ENCODE data around the gene NAPG. TPM values are rescaled to one million over a fixed set of nuclear protein-coding genes. Genes with fewer than 3 reads are reported as not detected.

Gene NAPG
- 10 to 100 TPM; 35.3 to 42.9 TPM for total RNA-seq
- 28.0 TPM for polyA plus RNA-seq (2013, experiment 1 of 2)
- 29.6 TPM for polyA plus RNA-seq (2013, experiment 2 of 2)
- long read RNA-seq, experiment 1, partial matches to known transcripts, result 6 of 15 reads
- long read RNA-seq, experiment 1, other reads (novel, unspliced or antisense), result 9 of 15 reads
- long read RNA-seq, experiment 2, partial matches to known transcripts, result 6 of 12 reads
- long read RNA-seq, experiment 2, other reads (novel, unspliced or antisense), result 4 of 12 reads
- long read RNA-seq, experiment 3, transcript NAPG-203 (8 exons, 1,516 nt), result major isoform, 6 of 24 reads
- long read RNA-seq, experiment 3, partial matches to known transcripts, result 3 of 24 reads
- long read RNA-seq, experiment 3, other reads (novel, unspliced or antisense), result 14 of 24 reads
- long read RNA-seq, experiment 4, partial matches to known transcripts, result 2 of 6 reads
- long read RNA-seq, experiment 4, other reads (novel, unspliced or antisense), result 1 of 6 reads

GRCh38 chr18:10525697-10526560, at the start of gene NAPG:
NAPG (plus strand) TSS chr18:10526027; CDS start chr18:10526103, 76 bp downstream.
- Histone ChIP-seq H3K36me3 (ENCODE audit: control insufficient read depth, insufficient read depth, low read length) (no peaks in the 10 kb centered on the region), H3K27me3 (ENCODE audit: control insufficient read depth, insufficient read depth, low read length, poor library complexity, severe bottlenecking) (no peaks in the 10 kb centered on the region), H3K9ac (ENCODE audit: extremely low read depth, low read length, poor library complexity, severe bottlenecking) (peak within 1 kb of the TSS; percentile 56), H3K27ac (ENCODE audit: low read depth, low read length) (peak within 1 kb of the TSS; percentile 74), H3K4me3 (ENCODE audit: low read length) (peak within 1 kb of the TSS; percentile 96), H3K9me3 (ENCODE audit: control insufficient read depth, low read length) (no peaks in the 10 kb centered on the region), H3K4me1 (ENCODE audit: control insufficient read depth, insufficient read depth, low read length) (no peaks in the 10 kb centered on the region)
- H3K36me3 Mint-ChIP-seq (ENCODE audit: low read depth), result peaks cover 3% of the 10 kb centered on the region
- peaks cover 21% of the 10 kb centered on the region for H3K4me1 Mint-ChIP-seq
- DNase-seq, result peak; percentile 95
- no peak for TF ChIP-seq CTCF (conservative IDR thresholded peaks at IDR 0.05)
- WGBS, 2 experiments (ENCODE audit: insufficient coverage in 1 of 2, insufficient read length in 1 of 2), result 1 to 3% methylated on average over 18 to 68 of the region's 68 CpGs
- no peaks in the 10 kb centered on the region for H3K9me3 Mint-ChIP-seq
- peak within 1 kb of the TSS; percentile 98 for H3K27ac Mint-ChIP-seq
- peak within 1 kb of the TSS; percentile 88 for H3K4me3 Mint-ChIP-seq
- no peaks in the 10 kb centered on the region for H3K27me3 Mint-ChIP-seq (ENCODE audit: insufficient read depth)

- 88 to 93% methylated on average over 8 to 9 of the region's 9 CpGs for WGBS, 2 experiments (ENCODE audit: insufficient coverage in 1 of 2, insufficient read length in 1 of 2)
- H3K9me3 Mint-ChIP-seq, result no peaks in the 10 kb centered on the region
- no peaks in the 10 kb centered on the region for H3K27me3 ChIP-seq (ENCODE audit: control insufficient read depth, insufficient read depth, low read length, poor library complexity, severe bottlenecking)
- H3K9me3 ChIP-seq (ENCODE audit: control insufficient read depth, low read length), result no peaks in the 10 kb centered on the region
- no peak overlapping the region for H3K27ac Mint-ChIP-seq
- no peak for DNase-seq
- H3K4me1 ChIP-seq (ENCODE audit: control insufficient read depth, insufficient read depth, low read length), result no peaks in the 10 kb centered on the region
- H3K4me1 Mint-ChIP-seq, result peaks cover 15% of the 10 kb centered on the region
- H3K27me3 Mint-ChIP-seq (ENCODE audit: insufficient read depth), result peaks cover 7% of the 10 kb centered on the region
- no peak overlapping the region for H3K4me3 Mint-ChIP-seq
- no peak overlapping the region for H3K27ac ChIP-seq (ENCODE audit: low read depth, low read length)
- peaks cover 32% of the 10 kb centered on the region for H3K36me3 Mint-ChIP-seq (ENCODE audit: low read depth)
- no peak overlapping the region for H3K4me3 ChIP-seq (ENCODE audit: low read length)
- no peak overlapping the region for H3K9ac ChIP-seq (ENCODE audit: extremely low read depth, low read length, poor library complexity, severe bottlenecking)
- TF ChIP-seq CTCF (conservative IDR thresholded peaks at IDR 0.05), result no peak
- H3K36me3 ChIP-seq (ENCODE audit: control insufficient read depth, insufficient read depth, low read length), result peaks cover 3% of the 10 kb centered on the region
Measured at GRCh38 chr18:10476338-10476791, 49.5 kb upstream of the NAPG start.

GRCh38 chr18:10477121-10477862, 48.5 kb upstream of the NAPG start:
- H3K4me1 ChIP-seq (ENCODE audit: control insufficient read depth, insufficient read depth, low read length), result no peaks in the 10 kb centered on the region
- peaks cover 7% of the 10 kb centered on the region for H3K27me3 Mint-ChIP-seq (ENCODE audit: insufficient read depth)
- no peak overlapping the region for H3K4me3 Mint-ChIP-seq
- H3K4me3 ChIP-seq (ENCODE audit: low read length), result no peak overlapping the region
- no peak overlapping the region for H3K9ac ChIP-seq (ENCODE audit: extremely low read depth, low read length, poor library complexity, severe bottlenecking)
- no peak for TF ChIP-seq CTCF (conservative IDR thresholded peaks at IDR 0.05)
- no peaks in the 10 kb centered on the region for H3K27me3 ChIP-seq (ENCODE audit: control insufficient read depth, insufficient read depth, low read length, poor library complexity, severe bottlenecking)
- H3K9me3 Mint-ChIP-seq, result no peaks in the 10 kb centered on the region
- H3K4me1 Mint-ChIP-seq, result peaks cover 20% of the 10 kb centered on the region
- WGBS, 2 experiments (ENCODE audit: insufficient coverage in 1 of 2, insufficient read length in 1 of 2), result 82 to 83% methylated on average over 2 to 3 of the region's 3 CpGs
- no peak for DNase-seq
- H3K36me3 ChIP-seq (ENCODE audit: control insufficient read depth, insufficient read depth, low read length), result peaks cover 3% of the 10 kb centered on the region
- no peak overlapping the region for H3K27ac ChIP-seq (ENCODE audit: low read depth, low read length)
- H3K36me3 Mint-ChIP-seq (ENCODE audit: low read depth), result peaks cover 23% of the 10 kb centered on the region
- peak overlapping the region; percentile 35 for H3K27ac Mint-ChIP-seq
- no peaks in the 10 kb centered on the region for H3K9me3 ChIP-seq (ENCODE audit: control insufficient read depth, low read length)

Measured in endodermal cell (in vitro differentiated cells).